Fibroblast of mammary gland (primary cell): Measurements from ENCODE around the gene CERKL.
A peak's percentile ranks its signal among the peaks of the same experiment; 100 is the strongest.

Experiments
- DNase-seq: peaks from one replicate; pipeline ENCODE4 v3.0.0-alpha.2; 2010; ENCODE audit warnings: low read depth
- H3K4me3 ChIP-seq: 2 replicates; pipeline ENCODE4 v1.5.1; 2011; ENCODE audit warnings: low read depth, mild to moderate bottlenecking, low read length, moderate library complexity; ENCODE audit not compliant: control insufficient read depth
- TF ChIP-seq, protein P1 (sequence below): conservative IDR thresholded peaks from 2 replicates; pipeline ENCODE4 v1.5.1; 2011; ENCODE audit warnings: low read depth, low read length, inconsistent platforms; ENCODE audit not compliant: control insufficient read depth, insufficient read depth

CERKL gene

DNA sequence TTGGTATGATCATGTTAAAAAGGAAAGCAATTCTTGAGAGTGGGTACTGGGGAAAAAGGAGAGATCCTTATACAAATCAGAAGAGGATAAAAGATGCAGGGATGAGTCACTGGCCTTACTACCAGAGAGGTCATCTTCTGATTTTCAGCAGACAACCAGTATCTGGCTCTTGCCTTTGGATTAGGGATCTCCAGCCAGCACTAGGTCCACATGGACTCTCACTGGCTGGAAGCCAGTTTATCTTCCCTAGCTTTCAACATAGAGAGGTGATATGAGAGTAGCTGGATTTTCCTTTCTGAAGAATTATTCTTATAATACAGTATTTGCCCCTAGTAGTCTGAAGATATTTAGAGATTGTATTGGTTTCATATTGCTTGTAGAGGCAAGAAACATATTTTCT is 30.2 kb downstream of the CERKL start:
- no peak overlapping the region for H3K4me3 ChIP-seq
- peak; percentile 10 for DNase-seq
- TF ChIP-seq, protein P1, sequence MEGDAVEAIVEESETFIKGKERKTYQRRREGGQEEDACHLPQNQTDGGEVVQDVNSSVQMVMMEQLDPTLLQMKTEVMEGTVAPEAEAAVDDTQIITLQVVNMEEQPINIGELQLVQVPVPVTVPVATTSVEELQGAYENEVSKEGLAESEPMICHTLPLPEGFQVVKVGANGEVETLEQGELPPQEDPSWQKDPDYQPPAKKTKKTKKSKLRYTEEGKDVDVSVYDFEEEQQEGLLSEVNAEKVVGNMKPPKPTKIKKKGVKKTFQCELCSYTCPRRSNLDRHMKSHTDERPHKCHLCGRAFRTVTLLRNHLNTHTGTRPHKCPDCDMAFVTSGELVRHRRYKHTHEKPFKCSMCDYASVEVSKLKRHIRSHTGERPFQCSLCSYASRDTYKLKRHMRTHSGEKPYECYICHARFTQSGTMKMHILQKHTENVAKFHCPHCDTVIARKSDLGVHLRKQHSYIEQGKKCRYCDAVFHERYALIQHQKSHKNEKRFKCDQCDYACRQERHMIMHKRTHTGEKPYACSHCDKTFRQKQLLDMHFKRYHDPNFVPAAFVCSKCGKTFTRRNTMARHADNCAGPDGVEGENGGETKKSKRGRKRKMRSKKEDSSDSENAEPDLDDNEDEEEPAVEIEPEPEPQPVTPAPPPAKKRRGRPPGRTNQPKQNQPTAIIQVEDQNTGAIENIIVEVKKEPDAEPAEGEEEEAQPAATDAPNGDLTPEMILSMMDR: no peak

DNA sequence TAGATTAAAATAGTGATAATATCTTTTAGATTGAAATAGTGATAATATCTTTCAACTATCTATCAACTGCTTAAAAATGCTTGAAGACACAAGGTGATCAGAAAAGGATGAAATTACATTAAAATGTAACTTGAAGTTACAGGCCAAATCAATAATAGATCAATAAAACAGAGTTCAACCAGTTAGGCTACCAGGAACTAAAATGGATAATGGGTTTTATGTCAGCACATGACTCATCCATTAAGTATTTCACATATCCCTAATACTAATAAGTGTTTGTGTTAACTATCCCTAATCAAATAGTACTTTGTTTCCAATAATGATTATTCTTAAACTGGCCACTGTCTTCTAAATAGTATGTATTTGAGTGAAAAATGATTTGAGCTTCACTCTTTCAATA is 33.7 kb downstream of the CERKL start:
- TF ChIP-seq, protein P1: no peak
- H3K4me3 ChIP-seq: no peak overlapping the region

DNA sequence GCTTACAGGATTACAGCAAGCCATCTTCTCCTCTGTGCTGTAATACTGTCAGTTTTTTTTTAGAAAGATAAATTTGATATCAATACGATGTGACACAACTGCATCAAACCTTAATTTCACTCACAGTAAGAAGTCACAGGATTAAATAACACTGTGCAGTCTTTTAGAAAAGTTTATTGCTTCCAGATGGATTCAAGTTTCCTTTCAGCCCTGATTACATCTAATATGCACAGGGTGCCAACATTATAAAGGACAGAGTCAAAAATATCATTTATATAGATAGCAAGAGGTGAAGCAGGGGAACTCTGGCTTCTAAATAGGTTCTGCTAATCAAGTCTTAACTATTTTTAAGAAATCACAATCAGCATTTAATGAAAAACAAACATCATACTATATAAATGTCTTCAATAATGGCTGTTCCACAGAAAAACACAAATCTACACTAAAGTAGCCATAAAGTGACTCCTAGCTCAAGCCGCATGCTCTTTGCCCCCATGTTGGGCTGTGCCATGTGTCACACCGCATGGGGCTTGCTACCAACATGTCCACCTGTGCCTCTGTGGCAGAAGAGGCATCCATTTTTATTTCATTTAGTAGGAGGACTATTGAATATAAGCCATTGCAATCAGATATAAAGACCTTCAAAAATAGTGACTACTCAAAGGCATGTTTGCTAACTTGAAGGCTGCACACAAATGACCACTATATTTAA is 35.0 kb downstream of the CERKL start:
- TF ChIP-seq, protein P1: no peak
- H3K4me3 ChIP-seq: no peak overlapping the region
- DNase-seq: no peak

More for the DNA sequence above, 33.7 kb downstream of the CERKL start:
- DNase-seq: no peak

DNA sequence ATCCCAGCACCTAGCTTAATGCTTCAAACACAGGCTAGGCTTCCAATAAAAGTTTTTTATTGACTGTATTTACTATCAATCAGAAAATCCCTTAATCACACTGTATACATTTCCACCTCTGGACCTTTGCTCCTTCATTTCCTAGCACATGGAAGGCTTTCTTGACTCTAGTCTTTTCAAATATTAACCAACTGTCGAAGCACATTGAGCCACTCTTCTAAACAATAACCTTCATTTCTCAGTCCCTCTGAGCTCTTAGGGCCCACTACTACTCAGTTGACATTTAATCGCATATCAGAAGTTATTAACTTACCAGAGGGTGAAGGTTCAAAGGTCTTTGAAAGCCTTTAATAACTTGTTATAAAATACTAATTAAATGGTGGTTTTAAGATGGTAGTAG is 37.4 kb downstream of the CERKL start:
- H3K4me3 ChIP-seq: no peak overlapping the region
- no peak for DNase-seq
- TF ChIP-seq, protein P1: no peak

DNA sequence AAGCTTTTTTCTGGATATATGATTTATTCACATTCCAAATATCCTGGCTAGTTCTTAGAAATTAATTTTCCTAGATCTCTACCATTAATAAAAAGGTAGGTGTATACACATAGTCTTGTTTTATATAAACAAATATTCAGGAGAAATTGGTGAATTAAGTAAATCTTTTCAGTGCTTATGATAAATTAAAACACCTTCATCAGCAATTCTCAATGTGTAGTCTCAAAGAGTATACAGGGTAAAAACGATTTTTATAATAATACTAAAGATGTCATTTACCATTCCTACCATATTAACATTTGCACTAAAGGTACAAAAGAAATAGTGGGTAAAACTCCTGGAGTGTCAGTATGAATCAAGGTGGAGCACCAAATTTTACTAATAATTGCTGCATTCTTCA is 40.2 kb downstream of the CERKL start:
- DNase-seq: no peak
- TF ChIP-seq, protein P1: no peak
- no peak overlapping the region for H3K4me3 ChIP-seq

DNA sequence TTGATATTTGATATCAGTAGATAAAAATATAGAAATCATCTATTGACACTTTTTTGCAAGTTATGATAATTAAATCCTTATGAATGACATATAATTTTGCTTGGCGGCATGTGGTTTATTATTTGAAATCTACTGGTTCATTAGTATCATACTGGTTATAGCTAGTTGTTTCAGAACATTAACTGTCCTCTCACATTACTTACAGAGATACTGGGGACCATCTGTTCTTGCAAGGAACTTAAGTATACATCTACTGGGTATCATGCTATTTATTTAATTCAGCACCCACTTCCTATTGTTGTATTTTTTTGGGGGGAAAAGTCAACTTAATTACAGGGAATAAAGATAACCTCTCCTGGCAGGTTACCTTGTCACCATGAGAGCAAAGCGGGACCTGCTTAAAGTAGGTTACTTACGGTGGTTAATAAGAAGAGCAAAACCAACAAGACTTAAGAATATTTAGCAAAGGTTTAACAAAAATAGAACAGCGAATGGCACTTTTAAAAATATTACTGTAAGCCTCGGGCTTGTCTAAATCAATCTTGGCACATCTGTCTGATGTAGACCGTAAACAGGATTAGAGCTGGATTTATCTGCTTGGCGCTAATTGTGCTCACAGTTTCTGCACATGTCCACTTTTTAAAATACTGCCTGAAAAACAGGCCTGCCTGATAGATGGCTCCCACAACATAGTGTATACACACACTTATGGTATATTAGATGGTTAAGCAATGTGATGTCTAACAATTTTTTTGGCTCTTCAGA is 41.8 kb downstream of the CERKL start:
- no peak overlapping the region for H3K4me3 ChIP-seq
- no peak for DNase-seq
- TF ChIP-seq, protein P1: no peak
